Esophagus muscularis mucosa (tissue), 3 donors: Measurements from ENCODE around the gene SLC24A4.

Source experiments
- CTCF ChIP-seq, 3 experiments: fragments of 200-600 bp in 2 of 3; fragments of 450-650 bp in 1 of 3; sonication (generic) in 2 of 3; IDR thresholded peaks; one replicate each; pipeline ENCODE4 v1.5.1; 2017 to 2019; ENCODE audit warnings: antibody characterized with exemption in 3 of 3, mild to moderate bottlenecking in 2 of 3, moderate library complexity in 1 of 3
- EP300 ChIP-seq: sonication (generic); formaldehyde crosslinking; IDR thresholded peaks from one replicate; pipeline ENCODE4 v1.6.1; 2017; ENCODE audit warnings: antibody characterized with exemption

GRCh38 chr14:92481386-92481785, 158.4 kb downstream of the SLC24A4 start:
- TF ChIP-seq CTCF (IDR thresholded peaks at IDR 0.05): no peak
- TF ChIP-seq EP300: no peak
